Loucy (cell line): Measurements from ENCODE around the gene SUPT16H.
"Not testable (repeated sequence)": the region's sequence is repeated elsewhere in the genome, so short reads cannot be mapped to it uniquely, and the experiment has no call there.

Experiments used
- H2AFZ ChIP-seq: fragments of 200-600 bp; sonication (generic); 2 replicates; pipeline ENCODE4 v1.6.0; 2016; ENCODE audit warnings: antibody characterized with exemption, mild to moderate bottlenecking, low read length, moderate library complexity
- H3F3A ChIP-seq: fragments of 200-600 bp; 2 replicates; pipeline ENCODE4 v1.6.0; 2016; ENCODE audit warnings: antibody characterized with exemption, low read depth, mild to moderate bottlenecking
- H3K27me3 ChIP-seq: fragments of 200-600 bp; sonication (generic); 2 replicates; pipeline ENCODE4 v1.6.1; 2014; ENCODE audit warnings: low read length, mild to moderate bottlenecking; ENCODE audit not compliant: insufficient read depth, poor library complexity, severe bottlenecking
- H3K36me3 ChIP-seq: fragments of 200-600 bp; sonication (generic); 2 replicates; pipeline ENCODE4 v1.6.1; 2016; ENCODE audit warnings: low read length; ENCODE audit not compliant: insufficient read depth
- H3K4me1 ChIP-seq: fragments of 200-600 bp; sonication (generic); 2 replicates; pipeline ENCODE4 v1.5.1; 2014; ENCODE audit warnings: low read length, mild to moderate bottlenecking; ENCODE audit not compliant: insufficient read depth, poor library complexity, severe bottlenecking
- H3K4me2 ChIP-seq: fragments of 200-600 bp; sonication (generic); 2 replicates; pipeline ENCODE4 v1.6.0; 2014; ENCODE audit warnings: antibody characterized with exemption, low read length, low read depth, mild to moderate bottlenecking; ENCODE audit not compliant: poor library complexity, severe bottlenecking
- H3K4me3 ChIP-seq: fragments of 200-600 bp; sonication (generic); 2 replicates; pipeline ENCODE4 v1.5.1; 2014; ENCODE audit warnings: low read length, mild to moderate bottlenecking, mixed read lengths; ENCODE audit not compliant: poor library complexity, severe bottlenecking
- H3K79me2 ChIP-seq: fragments of 200-600 bp; sonication (generic); 2 replicates; pipeline ENCODE4 v1.6.1; 2014; ENCODE audit warnings: low read length; ENCODE audit not compliant: insufficient read depth
- H3K9ac ChIP-seq: fragments of 200-600 bp; sonication (generic); 2 replicates; pipeline ENCODE4 v1.6.0; 2014; ENCODE audit warnings: mild to moderate bottlenecking, low read depth, low read length, moderate library complexity; ENCODE audit not compliant: poor library complexity, severe bottlenecking
- H3K9me2 ChIP-seq: fragments of 200-600 bp; sonication (generic); replicated peaks from 2 replicates; pipeline ENCODE4 v1.6.1; 2016; ENCODE audit warnings: low read depth, low read length, mixed read lengths
- H3K9me3 ChIP-seq: fragments of 200-600 bp; sonication (generic); 2 replicates; pipeline ENCODE4 v1.6.1; 2014; ENCODE audit warnings: mild to moderate bottlenecking, antibody characterized with exemption, low read length, low read depth; ENCODE audit not compliant: insufficient read depth
- H4K20me1 ChIP-seq: fragments of 200-600 bp; sonication (generic); 2 replicates; pipeline ENCODE4 v1.6.0; 2014; ENCODE audit warnings: antibody characterized with exemption, low read length, mild to moderate bottlenecking; ENCODE audit not compliant: insufficient read depth, poor library complexity, severe bottlenecking
- EZH2phosphoT487 ChIP-seq: fragments of 200-600 bp; IDR thresholded peaks from 2 replicates; pipeline ENCODE4 v1.6.1; 2018; ENCODE audit warnings: antibody characterized with exemption, mild to moderate bottlenecking, moderate library complexity, borderline replicate concordance
- TF ChIP-seq, protein P1 (sequence below): fragments of 200-600 bp; sonication (generic); conservative IDR thresholded peaks from 2 replicates; pipeline ENCODE4 v1.5.1; 2014; ENCODE audit warnings: mild to moderate bottlenecking, antibody characterized with exemption, low read length

SUPT16H gene

GRCh38 chr14:21373980-21374379 is 9.8 kb downstream of the SUPT16H start:
- Histone ChIP-seq H3F3A (no peaks in the 10 kb centered on the region), H3K4me1 (peaks cover 16% of the 10 kb centered on the region), H3K9me3 (no peaks in the 10 kb centered on the region), H3K4me2 (no peak overlapping the region), H3K79me2 (peaks cover 61% of the 10 kb centered on the region), H3K4me3 (no peak overlapping the region), H3K27me3 (no peaks in the 10 kb centered on the region), H3K9ac (no peak overlapping the region), H2AFZ (no peak overlapping the region), H3K36me3 (peaks cover 42% of the 10 kb centered on the region; the same call in 1 of the 2 replicates), H4K20me1 (peaks cover 38% of the 10 kb centered on the region), H3K9me2 (no peaks in the 10 kb centered on the region)
- TF ChIP-seq, protein P1, sequence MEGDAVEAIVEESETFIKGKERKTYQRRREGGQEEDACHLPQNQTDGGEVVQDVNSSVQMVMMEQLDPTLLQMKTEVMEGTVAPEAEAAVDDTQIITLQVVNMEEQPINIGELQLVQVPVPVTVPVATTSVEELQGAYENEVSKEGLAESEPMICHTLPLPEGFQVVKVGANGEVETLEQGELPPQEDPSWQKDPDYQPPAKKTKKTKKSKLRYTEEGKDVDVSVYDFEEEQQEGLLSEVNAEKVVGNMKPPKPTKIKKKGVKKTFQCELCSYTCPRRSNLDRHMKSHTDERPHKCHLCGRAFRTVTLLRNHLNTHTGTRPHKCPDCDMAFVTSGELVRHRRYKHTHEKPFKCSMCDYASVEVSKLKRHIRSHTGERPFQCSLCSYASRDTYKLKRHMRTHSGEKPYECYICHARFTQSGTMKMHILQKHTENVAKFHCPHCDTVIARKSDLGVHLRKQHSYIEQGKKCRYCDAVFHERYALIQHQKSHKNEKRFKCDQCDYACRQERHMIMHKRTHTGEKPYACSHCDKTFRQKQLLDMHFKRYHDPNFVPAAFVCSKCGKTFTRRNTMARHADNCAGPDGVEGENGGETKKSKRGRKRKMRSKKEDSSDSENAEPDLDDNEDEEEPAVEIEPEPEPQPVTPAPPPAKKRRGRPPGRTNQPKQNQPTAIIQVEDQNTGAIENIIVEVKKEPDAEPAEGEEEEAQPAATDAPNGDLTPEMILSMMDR: no peak
- TF ChIP-seq EZH2phosphoT487: no peak

DNA sequence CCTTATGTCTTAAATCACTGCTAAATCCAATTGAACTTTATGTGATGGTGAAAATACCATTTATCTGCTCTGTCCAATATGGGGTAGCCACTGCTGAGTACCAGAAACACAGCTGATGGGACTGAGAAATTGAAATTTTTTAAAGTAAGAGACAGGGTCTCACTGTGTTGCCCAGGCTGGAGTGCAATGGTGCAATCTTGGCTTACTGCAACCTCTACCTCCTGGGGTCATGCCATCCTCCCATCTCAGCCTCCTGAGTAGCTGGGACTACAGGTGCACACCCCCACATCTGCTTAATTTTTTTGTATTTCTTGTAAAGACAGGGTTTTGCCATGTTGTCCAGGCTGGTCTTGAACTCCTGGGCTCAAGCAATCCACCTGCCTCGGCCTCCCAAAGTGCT is 11.0 kb downstream of the SUPT16H start:
- Histone ChIP-seq H3K79me2 (peaks cover 49% of the 10 kb centered on the region), H3K36me3 (peaks cover 54% of the 10 kb centered on the region), H4K20me1 (peaks cover 27% of the 10 kb centered on the region), H3K4me1 (peaks cover 10% of the 10 kb centered on the region)
- H2AFZ ChIP-seq, H3K4me3 ChIP-seq, H3K9me2 ChIP-seq, H3K9ac ChIP-seq, H3K9me3 ChIP-seq, H3K27me3 ChIP-seq, H3K4me2 ChIP-seq, H3F3A ChIP-seq: not testable (repeated sequence)

GRCh38 chr14:21369949-21370679 is 13.7 kb downstream of the SUPT16H start:
- H3K4me2 ChIP-seq: no peak overlapping the region
- no peak overlapping the region for H2AFZ ChIP-seq
- no peaks in the 10 kb centered on the region for H3F3A ChIP-seq
- H3K9ac ChIP-seq: no peak overlapping the region
- peaks cover 22% of the 10 kb centered on the region; the same call in 1 of the 2 replicates for H3K79me2 ChIP-seq
- no peak overlapping the region for H3K4me3 ChIP-seq
- TF ChIP-seq, protein P1: no peak
- TF ChIP-seq EZH2phosphoT487: no peak
- peaks cover 81% of the 10 kb centered on the region for H3K36me3 ChIP-seq
- no peaks in the 10 kb centered on the region for H3K4me1 ChIP-seq
- H3K9me3 ChIP-seq: no peaks in the 10 kb centered on the region
- H3K27me3 ChIP-seq: no peaks in the 10 kb centered on the region
- no peaks in the 10 kb centered on the region for H3K9me2 ChIP-seq
- peaks cover 10% of the 10 kb centered on the region for H4K20me1 ChIP-seq
